Measurements from ENCODE around the gene TSPAN7.

Gene TSPAN7, protein sequence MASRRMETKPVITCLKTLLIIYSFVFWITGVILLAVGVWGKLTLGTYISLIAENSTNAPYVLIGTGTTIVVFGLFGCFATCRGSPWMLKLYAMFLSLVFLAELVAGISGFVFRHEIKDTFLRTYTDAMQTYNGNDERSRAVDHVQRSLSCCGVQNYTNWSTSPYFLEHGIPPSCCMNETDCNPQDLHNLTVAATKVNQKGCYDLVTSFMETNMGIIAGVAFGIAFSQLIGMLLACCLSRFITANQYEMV

DNA sequence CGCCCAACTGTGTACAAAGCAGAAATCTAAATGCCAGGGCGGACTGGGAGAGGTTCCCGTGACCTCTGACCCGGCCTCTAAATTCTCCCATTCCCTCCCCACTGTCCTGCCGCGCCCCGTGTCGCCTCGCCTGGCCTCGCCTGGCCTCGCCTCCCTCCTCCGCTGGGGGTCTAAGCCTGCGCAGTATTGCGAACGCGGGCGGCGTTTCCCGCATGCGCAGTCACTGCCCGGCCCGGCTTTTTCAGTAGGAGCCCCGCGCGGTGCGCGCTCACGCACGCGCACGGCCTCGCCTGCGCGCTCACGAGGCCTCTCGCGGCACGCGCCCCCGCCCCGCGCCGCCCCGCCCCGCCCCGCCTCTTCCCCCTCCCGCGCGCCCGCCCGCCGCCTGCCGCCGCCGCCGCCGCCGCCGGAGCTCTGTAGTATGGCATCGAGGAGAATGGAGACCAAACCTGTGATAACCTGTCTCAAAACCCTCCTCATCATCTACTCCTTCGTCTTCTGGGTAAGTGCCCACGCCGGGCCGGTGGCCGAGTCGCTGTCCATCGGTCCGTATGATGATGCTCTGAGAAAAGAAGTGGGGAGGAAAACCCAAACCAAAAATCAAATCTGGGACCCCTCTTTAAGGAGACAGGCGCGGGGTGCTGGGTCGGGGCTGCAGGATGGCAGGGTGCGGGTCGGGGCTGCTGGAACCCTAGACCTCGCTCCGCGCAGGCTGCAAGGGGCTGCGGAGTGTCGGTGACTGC lies at the start of gene TSPAN7:
TSS of gene TSPAN7 (plus strand) at position 417 of the 743 bp plus-strand sequence. CDS start at position 422, 5 bp downstream.
- peak; percentile 75 for DNase-seq (ENCODE audit: low spot score)

DNA sequence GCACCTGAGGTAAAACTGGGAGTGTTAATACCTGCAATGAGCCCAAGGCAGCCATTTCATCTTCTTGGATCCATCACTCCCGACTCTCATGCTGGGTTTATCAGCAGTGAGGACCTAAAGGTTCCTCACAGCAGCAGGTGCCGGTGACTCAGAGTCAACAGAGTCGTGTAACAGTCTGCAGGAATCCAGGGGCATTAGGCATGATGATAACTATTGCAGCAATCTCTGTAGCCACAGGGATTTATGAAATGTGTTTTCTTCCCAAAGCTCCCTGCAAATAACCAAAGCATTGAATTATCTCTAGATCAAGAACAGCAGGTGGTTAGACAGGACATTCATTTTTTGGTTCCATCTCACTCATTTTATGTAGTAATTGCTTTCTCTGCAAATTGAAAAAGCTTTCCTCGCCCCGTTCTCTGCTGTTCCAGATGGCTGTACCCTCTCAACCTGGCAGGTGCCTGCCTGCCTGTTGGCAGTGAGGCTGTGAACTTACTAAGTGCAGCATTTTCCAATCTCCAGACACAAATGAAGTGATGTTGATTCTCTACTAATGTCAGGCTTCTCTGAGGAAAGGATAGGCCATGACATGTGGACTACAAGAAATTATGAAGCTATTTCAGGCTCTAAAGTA lies 48.1 kb upstream of the TSPAN7 start:
- peak; percentile 16 for DNase-seq (ENCODE audit: low spot score)

DNA sequence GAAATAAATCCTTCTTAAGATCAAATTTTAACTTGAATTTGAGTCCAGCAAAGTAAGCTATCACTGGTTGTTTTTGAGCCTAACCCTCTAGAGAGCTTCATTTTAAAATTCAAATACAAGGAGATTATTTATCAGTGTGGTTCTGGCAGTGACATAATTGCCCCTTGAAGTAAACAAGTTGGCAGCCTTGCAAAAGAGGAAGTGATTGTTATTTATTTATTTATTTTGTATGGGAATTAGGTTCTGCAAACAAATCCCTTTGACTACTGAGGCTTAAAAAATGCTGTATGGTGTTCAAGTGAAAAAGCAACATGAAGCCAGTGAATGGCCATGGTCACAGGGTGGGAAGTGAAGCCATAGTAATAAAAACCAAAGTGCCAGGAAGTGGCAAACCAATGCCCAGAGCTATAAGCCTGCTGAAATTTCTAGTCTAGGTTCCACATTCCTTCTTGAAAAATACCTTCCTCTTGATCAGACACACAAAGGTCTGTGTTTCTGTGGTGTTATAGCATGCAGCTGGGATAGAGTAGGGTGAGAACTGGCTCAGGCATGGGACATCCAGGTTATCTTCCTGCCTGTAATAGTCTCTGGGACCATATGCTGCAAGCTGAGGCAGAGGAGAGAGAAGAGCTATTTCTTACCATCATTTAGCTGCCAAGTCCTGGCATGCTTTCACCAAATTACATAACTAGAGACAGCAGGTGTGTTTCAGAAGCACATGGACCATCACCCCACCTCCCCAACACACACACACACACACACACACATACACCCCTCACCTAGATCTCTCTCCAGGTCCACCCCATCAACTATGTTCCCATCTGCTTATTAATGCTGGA lies 47.1 kb upstream of the TSPAN7 start:
- no peak for DNase-seq (ENCODE audit: low spot score)

DNA sequence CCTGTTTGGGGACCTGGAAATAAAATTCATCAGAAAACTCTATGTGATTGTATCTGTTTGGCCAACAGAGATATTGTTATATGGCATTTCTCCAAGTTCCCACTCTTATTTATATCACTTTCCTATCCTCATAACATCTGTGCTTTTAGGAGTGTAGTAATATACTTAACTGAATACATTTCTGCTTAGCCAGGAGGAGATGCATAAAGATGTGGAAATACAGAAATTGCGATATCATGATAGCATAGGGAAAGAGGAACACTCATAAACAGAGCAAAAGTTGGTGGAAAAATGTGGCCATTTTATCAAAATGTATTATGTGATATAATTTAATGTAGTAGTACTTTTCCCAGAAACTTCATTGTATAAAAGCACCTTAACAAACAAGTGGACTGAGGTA lies 46.1 kb upstream of the TSPAN7 start:
- no peak for DNase-seq (ENCODE audit: low spot score)

DNA sequence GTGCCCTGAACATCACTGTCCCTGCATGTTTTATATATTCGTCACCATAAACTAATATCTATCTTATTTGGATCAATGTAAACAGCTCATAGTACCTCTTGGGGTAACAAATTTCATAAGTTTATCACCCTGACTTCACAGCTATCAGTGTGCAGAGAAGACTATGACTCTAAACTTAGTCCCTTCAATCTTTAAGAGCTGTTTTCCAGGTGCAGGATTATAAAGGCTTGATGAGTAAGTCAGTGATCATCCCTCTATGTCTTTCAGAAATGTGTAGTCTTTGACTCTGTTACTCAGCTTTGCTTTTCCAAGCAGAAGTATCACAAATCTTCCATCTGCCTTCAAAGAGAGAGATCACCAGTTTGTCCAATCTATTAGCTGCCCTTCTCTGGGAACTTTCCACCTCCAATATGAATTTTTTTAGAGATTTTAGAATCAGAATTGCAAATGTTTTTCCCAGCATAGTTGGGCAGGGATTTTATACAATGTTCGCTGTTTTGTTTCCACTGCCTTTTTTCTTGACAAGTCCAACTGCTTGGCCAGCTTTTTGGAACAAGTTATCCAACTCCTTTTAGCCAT lies 45.1 kb upstream of the TSPAN7 start:
- DNase-seq (ENCODE audit: low spot score): peak; percentile 41

DNA sequence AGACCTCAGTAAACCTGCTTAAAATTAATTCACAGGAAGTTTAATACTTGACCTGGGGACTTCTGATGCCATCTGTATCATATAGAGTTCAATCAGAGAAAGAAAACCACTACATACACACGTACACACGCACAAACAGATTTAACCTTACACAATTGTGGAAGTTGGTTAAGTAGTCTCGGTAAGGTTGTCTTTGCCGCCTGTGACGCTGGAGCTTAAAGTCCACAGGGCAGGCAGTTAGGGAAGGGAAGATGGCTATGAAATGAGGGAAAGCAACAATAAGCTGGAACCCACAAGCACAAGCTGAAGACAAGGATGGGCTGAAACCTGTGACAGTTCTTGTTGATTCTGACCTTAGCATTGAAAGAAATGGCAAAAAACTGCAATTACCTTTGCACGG lies 41.7 kb upstream of the TSPAN7 start:
- DNase-seq (ENCODE audit: low spot score): no peak

DNA sequence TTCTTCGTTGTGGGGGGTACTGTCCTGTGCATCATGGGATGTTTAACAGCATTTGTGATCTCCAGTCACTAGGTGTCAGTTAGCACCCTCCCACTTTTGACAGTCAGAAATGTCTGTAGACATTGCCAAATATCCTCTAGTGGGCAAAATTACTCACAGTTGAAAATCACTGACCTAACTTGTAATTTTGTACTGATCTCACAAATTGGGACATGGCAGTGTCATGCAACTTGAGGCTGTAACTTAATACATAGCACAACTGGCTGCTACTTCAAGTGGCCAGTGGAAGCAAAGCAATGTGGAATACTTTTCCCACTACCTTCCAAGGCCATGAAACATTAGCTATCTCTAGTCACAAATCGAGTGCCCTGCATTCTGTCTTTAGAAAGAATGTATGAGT lies 23.2 kb upstream of the TSPAN7 start:
- no peak for DNase-seq (ENCODE audit: low spot score)

DNA sequence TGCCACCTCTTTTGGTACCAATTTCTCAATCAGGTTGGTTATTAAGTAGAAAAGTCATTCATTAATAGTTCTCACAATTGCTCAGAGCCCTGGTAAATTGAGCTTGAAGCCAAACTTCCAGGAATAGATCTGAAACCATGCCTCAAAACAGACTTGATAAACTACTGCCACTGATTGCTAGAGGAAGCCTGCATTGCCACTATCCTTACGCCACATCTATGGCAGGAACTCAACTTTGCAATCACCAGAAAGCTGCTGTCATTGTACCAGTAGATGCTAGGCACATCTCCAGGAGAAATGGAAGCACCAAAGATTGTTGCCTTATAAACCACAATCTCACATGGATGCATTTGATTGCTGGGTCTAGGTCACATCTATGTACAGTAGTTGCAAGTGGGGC lies 21.6 kb upstream of the TSPAN7 start:
- DNase-seq (ENCODE audit: low spot score): no peak

DNA sequence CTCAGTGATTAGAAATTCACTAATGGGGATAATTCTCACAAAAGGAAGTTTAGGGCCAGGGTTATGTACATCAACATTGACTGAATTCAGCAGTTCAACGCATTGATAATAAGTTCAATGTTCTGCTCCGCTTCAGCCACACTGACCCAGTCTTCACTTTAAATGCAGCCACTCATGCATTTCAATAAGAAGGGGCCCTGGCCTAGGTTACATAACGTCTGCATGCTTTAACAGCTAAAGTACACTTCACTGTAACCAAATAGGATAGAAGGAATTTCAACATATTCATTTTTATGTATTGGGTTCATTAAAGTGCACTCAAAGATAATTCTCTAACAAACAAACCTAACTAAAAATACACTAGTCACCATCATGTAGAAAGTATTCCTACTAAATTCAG lies 12.8 kb upstream of the TSPAN7 start:
- no peak for DNase-seq (ENCODE audit: low spot score)

DNA sequence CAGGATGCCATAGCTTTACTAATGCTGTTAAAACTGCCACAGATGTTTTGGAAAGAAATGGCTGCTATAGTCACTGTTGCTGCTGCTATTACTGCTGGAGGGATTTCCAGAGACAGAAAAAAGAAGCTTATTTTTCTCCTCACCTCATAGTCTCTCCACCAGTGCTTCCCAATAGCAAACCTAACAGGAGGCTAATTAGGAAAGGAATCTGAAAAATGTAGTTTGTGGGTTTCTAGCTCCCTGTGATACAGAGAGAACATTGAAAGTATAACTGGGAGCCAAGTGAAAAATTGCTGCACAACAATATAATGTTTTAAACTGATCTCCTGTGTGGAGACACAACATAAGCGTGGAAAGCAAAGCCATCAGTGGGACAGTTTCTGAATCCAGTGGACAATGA lies 8.6 kb upstream of the TSPAN7 start:
- DNase-seq (ENCODE audit: low spot score): no peak

DNA sequence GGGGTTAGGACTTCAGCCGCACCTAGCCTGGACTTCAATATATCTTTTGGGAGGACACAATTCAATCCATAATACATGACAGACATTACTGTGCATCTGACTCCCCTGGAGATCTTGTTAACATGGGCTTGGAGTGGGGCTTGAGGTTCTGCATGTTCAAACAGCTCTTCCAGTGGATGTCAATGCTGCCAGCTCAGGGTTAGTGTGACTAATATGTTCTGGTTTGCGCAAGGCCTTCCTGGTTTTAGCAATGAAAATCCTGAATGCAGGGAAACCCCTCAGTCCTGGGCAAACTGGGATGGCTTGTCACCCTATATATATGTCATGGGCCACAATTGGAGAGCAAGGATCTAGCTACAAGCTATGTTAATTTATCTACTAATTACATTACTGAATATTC lies 2.7 kb upstream of the TSPAN7 start:
- DNase-seq (ENCODE audit: low spot score): no peak

DNA sequence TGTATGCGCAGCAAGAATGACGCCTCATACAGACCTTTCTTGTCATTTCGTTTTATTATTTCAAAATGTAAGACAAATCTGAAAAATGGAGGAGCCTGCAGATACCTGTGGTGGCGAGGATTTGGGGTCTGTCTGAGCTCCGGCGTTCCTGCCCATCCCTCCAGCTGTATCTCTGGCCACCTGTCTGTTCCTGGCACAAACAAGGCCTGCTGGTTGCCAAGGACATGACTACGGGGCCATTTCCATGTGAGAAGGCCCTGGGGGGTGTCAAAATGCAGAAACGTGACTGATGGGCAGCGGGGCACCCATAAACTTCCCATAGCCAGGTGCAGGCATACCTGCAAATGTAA lies 591 bp upstream of the TSPAN7 start:
- no peak for DNase-seq (ENCODE audit: low spot score)

DNA sequence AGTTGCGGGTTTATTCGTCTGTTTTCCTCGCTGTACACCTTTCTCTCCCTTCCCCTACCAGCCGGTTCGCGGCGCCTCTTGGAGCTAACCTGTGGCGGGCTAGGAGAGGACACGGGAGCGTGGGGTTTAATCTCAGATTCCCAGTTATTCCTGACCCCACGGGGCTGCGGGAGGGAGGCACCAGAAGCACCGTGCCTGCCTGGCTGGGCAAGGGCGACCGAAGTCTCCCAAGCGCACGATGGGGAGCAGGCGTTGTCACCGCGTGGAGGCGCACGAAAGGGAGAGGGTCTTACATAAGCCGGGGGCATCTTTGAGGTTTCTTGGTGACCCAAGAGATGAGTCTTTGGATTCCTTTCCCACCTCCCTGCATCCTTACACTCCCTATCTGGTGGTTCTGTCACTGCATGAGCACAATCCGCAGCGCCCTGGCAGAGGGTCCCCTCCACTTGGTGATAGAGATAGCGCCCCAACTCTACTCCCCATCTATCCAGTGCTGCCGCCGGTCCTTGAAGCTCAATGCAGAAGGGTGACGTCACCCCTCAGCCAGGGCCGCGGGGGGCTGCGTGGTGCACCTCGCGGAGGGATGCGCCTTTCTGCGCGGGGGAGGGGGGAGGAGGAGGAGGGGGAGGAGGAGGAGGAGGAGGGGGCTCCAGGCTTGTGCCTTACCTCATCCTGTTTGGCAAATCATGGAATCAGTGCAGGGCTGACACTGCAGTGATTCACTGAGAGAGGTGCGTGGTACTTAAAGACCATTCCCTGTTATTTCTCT lies 793 bp downstream of the TSPAN7 start:
- DNase-seq (ENCODE audit: low spot score): no peak

DNA sequence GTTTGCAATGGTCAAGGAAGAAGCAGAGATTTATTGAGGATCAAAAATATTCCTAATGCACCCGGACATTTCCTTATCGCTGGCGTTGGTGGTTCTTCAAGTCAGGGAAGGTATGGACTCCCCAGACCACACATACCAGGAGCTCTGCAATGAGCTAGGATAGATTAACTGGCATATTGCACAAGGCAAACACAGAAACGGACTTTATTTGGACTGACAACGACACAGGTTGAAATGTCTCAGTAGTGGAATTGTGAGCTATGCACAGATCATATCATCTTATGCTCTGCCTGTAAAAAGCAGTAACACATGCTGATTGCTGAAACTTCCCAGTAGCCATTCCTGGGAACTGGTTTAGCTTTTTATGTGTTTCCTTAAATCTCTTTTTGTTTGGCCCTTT lies 1.7 kb downstream of the TSPAN7 start:
- DNase-seq (ENCODE audit: low spot score): no peak

DNA sequence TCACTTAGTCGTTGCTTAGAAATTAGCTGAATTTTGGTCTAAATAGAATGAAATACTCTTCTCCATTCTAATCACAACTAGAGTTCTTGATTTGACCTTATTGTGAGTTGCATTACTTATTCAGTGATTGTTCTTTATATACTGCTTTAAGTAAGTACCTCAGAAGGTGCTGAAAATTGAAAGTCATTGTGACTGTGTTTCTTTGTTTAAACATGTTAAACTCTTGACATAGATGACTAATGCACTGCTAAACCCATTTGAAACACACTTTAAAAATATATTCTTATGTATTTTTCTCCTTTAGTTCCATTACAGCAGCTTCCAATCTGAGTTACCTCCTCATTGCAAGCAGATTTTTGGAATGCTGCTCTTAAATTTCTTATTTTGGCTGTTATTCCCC lies 9.1 kb downstream of the TSPAN7 start:
- DNase-seq (ENCODE audit: low spot score): no peak

DNA sequence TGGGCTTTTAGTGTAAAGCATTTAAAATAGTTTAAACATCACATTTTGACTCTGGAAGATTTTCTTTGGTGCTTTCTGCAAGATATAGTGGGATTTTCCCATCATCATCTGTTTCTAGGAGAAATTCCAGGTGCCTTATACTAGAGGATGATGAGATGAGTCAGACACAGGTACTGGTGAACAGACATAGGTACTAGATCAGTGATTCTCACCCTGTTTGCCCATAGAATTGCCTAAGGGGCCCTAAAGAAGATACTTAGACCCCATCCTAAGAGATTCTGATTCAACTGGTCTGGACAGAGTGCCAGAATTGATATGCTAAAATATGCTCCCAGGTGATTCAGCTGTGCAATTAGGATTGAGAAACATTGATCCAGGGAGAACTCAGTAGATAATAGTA lies 9.7 kb downstream of the TSPAN7 start:
- DNase-seq (ENCODE audit: low spot score): no peak

DNA sequence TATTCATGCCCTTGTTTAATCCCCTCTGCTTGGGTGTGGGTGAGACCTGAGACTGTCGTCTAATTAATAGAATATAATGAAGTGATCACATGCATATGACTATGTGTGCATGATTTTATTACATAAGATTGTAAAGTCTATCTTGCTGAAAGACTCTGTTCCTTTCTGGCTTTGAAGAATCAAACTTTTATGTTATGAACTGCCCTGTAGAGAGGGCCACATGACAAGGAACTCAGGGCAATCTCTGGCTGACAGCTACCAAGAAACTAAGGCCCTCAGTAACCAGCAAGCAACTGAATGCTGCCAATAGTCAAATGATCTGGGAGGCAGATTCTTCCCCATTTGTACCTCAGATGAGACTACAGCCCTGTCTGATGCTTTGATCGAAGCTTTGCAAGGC lies 13.5 kb downstream of the TSPAN7 start:
- DNase-seq (ENCODE audit: low spot score): no peak

DNA sequence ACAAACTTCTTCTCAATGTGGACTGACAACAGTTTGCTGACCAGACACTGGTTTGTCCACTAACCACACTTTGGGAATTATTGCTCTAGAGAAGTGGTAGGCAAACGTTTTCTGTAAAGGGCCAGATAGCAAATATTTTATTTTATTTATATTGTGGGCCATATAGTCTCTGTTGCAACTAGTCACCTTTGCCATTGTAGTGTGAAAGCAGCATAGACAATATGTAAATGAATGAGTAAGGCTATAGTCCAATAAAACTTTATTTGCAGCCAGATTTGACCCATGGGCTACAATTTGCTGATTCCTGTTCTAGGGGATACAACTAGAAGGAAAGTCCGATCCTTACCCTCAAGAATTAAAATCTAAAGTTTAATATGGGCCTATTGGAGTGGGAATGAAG lies 14.5 kb downstream of the TSPAN7 start:
- no peak for DNase-seq (ENCODE audit: low spot score)

DNA sequence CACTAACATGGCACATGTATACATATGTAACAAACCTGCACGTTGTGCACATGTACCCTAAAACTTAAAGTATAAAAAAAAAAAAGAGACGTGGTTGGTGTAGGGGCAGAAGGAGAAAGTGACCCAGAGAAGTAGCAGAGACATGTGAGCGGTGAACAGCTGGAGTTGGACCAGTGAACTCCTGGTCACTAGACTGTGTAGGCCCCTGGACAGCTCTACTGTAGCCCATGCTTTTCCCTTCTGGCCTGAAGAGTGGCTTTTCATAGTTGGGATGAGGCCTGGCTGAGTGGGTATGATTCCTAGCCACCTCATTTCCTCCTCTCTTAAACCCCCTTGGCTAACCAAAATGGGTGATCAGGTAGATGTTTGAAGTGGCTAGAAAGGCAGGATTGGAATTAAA lies 16.4 kb downstream of the TSPAN7 start:
- no peak for DNase-seq (ENCODE audit: low spot score)

DNA sequence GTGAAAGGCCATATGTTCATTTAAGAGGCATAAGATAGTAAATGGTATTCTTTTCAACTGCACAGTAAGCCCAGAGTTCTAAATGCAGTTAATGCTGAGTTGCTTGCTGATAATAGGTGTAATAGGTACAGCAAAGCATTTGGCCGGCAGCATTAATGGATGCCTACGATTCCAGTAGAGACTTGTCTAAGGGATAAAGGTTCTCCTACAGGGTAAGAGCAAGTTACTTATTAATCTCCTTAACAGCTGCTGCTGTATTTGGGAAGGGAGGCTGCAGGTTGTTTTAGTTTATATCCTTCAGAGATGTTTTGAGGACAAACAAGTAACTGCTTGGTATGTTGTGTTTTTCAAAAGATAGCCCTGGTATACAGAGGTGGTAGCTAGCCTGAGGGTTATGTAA lies 16.8 kb downstream of the TSPAN7 start:
- no peak for DNase-seq (ENCODE audit: low spot score)

DNA sequence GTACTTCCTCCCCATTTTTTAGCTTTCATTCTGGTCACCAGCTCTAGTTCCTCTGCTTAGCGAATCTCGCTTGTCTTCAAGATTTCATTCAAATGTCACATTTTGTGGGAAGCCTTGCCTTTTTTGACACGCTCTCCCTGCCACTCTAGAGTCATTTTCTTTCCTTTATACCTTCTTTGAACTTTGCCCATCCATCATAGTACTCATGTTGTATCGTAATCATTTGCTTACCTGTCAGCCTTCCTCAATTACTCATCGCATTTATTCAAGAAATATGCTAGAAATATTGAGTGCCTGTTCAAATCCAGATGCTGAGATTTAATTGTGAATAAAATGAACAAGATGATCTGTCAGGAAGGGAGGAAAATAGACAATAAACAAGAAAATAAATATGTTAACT lies 21.8 kb downstream of the TSPAN7 start:
- DNase-seq (ENCODE audit: low spot score): no peak

DNA sequence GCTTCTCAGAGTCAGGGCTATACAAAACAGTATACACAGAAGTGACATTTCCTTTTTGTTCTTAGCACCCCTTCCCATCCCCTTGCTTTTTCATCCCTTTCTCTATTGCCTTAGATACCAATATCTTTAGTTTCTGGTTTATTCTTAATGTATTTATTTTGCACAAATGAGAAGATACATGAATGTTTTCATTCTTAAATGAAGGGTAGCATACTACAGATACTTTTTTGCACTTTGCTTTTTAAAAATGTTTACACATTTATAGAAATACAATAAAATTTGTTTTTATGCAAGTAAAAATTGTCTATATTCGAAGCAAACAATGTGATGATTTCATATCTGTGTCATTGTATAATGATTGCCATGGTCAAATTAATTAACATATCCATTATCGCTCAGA lies 33.1 kb downstream of the TSPAN7 start:
- no peak for DNase-seq (ENCODE audit: low spot score)
